H9 (cell line): ENCODE measurements around the gene CPLX4. TPM values are rescaled to one million over a fixed set of nuclear protein-coding genes. Genes with fewer than 3 reads are reported as not detected.

Source experiments
- DNase-seq: peaks from one replicate; pipeline ENCODE4 v3.0.0-alpha.2; 2017
- H2AFZ ChIP-seq: one replicate; pipeline ENCODE4 v1.6.1; 2013; ENCODE audit warnings: mild to moderate bottlenecking, low read length, control low read depth, moderate library complexity
- H2AK5ac ChIP-seq: 2 replicates; pipeline ENCODE4 v1.6.1; 2013; ENCODE audit warnings: low read length, control low read depth, mixed read lengths; ENCODE audit not compliant: insufficient read length
- H2BK120ac ChIP-seq: one replicate; pipeline ENCODE4 v1.6.1; 2013; ENCODE audit warnings: low read depth, mild to moderate bottlenecking, low read length, control low read depth, inconsistent platforms; ENCODE audit not compliant: poor library complexity, severe bottlenecking
- H2BK12ac ChIP-seq: 2 replicates; pipeline ENCODE4 v1.6.1; 2013; ENCODE audit warnings: low read length, control low read depth, mixed read lengths, low read depth; ENCODE audit not compliant: insufficient read length
- H2BK15ac ChIP-seq: 2 replicates; pipeline ENCODE4 v1.6.1; 2013; ENCODE audit warnings: low read depth, low read length, control low read depth
- H2BK20ac ChIP-seq: one replicate; pipeline ENCODE4 v1.6.1; 2013; ENCODE audit warnings: low read depth, mild to moderate bottlenecking, low read length, control low read depth, inconsistent platforms; ENCODE audit not compliant: poor library complexity, severe bottlenecking
- H2BK5ac ChIP-seq: 2 replicates; pipeline ENCODE4 v1.6.1; 2013; ENCODE audit warnings: low read length, control low read depth, mixed read lengths; ENCODE audit not compliant: insufficient read length
- H3K14ac ChIP-seq: 2 replicates; pipeline ENCODE4 v1.6.1; 2013; ENCODE audit warnings: low read length, control low read depth; ENCODE audit not compliant: insufficient read depth
- H3K18ac ChIP-seq: 2 replicates; pipeline ENCODE4 v1.6.1; 2013; ENCODE audit warnings: low read depth, mild to moderate bottlenecking, mixed read lengths, low read length, control low read depth; ENCODE audit not compliant: insufficient read length
- H3K23ac ChIP-seq: 2 replicates; pipeline ENCODE4 v1.6.1; 2013; ENCODE audit warnings: low read length, control low read depth, mixed read lengths, low read depth; ENCODE audit not compliant: insufficient read length
- H3K23me2 ChIP-seq: 2 replicates; pipeline ENCODE4 v1.6.1; 2013; ENCODE audit warnings: low read depth, mild to moderate bottlenecking, mixed read lengths, low read length, control low read depth; ENCODE audit not compliant: insufficient read length, poor library complexity, severe bottlenecking
- H3K27ac ChIP-seq: 2 replicates; pipeline ENCODE4 v1.5.1; 2013; ENCODE audit warnings: low read length, control low read depth, mixed read lengths, low read depth; ENCODE audit not compliant: insufficient read length
- H3K27me3 ChIP-seq: 2 replicates; pipeline ENCODE4 v1.6.1; 2013; ENCODE audit warnings: low read length, control low read depth, inconsistent platforms; ENCODE audit not compliant: insufficient read depth
- H3K4ac ChIP-seq: 2 replicates; pipeline ENCODE4 v1.6.1; 2013; ENCODE audit warnings: low read depth, mild to moderate bottlenecking, control low read depth, inconsistent platforms, low read length, moderate library complexity
- H3K4me1 ChIP-seq: 2 replicates; pipeline ENCODE4 v1.6.1; 2013; ENCODE audit warnings: low read length, control low read depth, inconsistent platforms; ENCODE audit not compliant: insufficient read depth
- H3K4me2 ChIP-seq: 2 replicates; pipeline ENCODE4 v1.6.1; 2013; ENCODE audit warnings: low read length, control low read depth, mixed read lengths; ENCODE audit not compliant: insufficient read length, insufficient read depth
- H3K56ac ChIP-seq: 2 replicates; pipeline ENCODE4 v1.6.1; 2013; ENCODE audit warnings: low read depth, mild to moderate bottlenecking, mixed read lengths, low read length, control low read depth; ENCODE audit not compliant: insufficient read length
- H3K79me1 ChIP-seq: 2 replicates; pipeline ENCODE4 v1.6.1; 2013; ENCODE audit warnings: low read depth, mild to moderate bottlenecking, moderate library complexity, low read length, control low read depth, inconsistent platforms; ENCODE audit not compliant: insufficient read depth, poor library complexity, severe bottlenecking
- H3K79me2 ChIP-seq: 2 replicates; pipeline ENCODE4 v1.6.1; 2013; ENCODE audit warnings: low read length, control low read depth, inconsistent platforms; ENCODE audit not compliant: insufficient read depth
- H3K9ac ChIP-seq: 2 replicates; pipeline ENCODE4 v1.6.1; 2013; ENCODE audit warnings: low read length, control low read depth, mixed read lengths; ENCODE audit not compliant: insufficient read length; ENCODE audit errors: extremely low read depth
- H3K9me3 ChIP-seq: one replicate; pipeline ENCODE4 v1.6.1; 2013; ENCODE audit warnings: low read depth, low read length, inconsistent platforms; ENCODE audit not compliant: control insufficient read depth
- H3T11ph ChIP-seq: one replicate; pipeline ENCODE4 v1.6.1; 2013; ENCODE audit warnings: mild to moderate bottlenecking, low read length, control low read depth, inconsistent platforms
- H4K20me1 ChIP-seq: one replicate; pipeline ENCODE4 v1.6.1; 2013; ENCODE audit not compliant: control insufficient read depth, insufficient read length, insufficient read depth
- H4K5ac ChIP-seq: 2 replicates; pipeline ENCODE4 v1.6.1; 2013; ENCODE audit warnings: low read depth, mild to moderate bottlenecking, mixed read lengths, low read length, control low read depth; ENCODE audit not compliant: insufficient read length
- H4K8ac ChIP-seq: replicated peaks from 2 replicates; pipeline ENCODE4 v1.6.1; 2013; ENCODE audit warnings: low read length, control low read depth, mixed read lengths, low read depth; ENCODE audit not compliant: insufficient read length
- H4K91ac ChIP-seq: 2 replicates; pipeline ENCODE4 v1.6.1; 2013; ENCODE audit warnings: low read depth, mild to moderate bottlenecking, moderate library complexity, mixed read lengths, low read length, control low read depth; ENCODE audit not compliant: insufficient read length
- H3K27ac Mint-ChIP-seq, 3 experiments: 2 replicates in 2 of 3; 3 replicates in 1 of 3; pipeline ENCODE4 v1.8.0; 2020 to 2021; ENCODE audit warnings: mixed read lengths in 3 of 3, mild to moderate bottlenecking in 1 of 3, moderate library complexity in 1 of 3
- H3K27me3 Mint-ChIP-seq: 2 replicates; pipeline ENCODE4 v1.8.0; 2021; ENCODE audit warnings: low read depth, mild to moderate bottlenecking, moderate library complexity, mixed read lengths
- H3K36me3 Mint-ChIP-seq, 3 experiments: 2 replicates in 2 of 3; 3 replicates in 1 of 3; pipeline ENCODE4 v1.8.0; 2020 to 2021; ENCODE audit warnings: low read depth in 3 of 3, mixed read lengths in 3 of 3; ENCODE audit not compliant: insufficient read depth in 1 of 3
- H3K4me1 Mint-ChIP-seq, 2 experiments: 2 replicates each; pipeline ENCODE4 v1.8.0; 2020; ENCODE audit warnings: mixed read lengths in 2 of 2
- H3K4me3 Mint-ChIP-seq, 2 experiments: 2 replicates in 1 of 2; 3 replicates in 1 of 2; pipeline ENCODE4 v1.8.0; 2020 to 2021; ENCODE audit warnings: mild to moderate bottlenecking in 2 of 2, mixed read lengths in 2 of 2, moderate library complexity in 1 of 2
- H3K9me3 Mint-ChIP-seq, 2 experiments: 2 replicates in 1 of 2; 3 replicates in 1 of 2; pipeline ENCODE4 v1.8.0; 2020; ENCODE audit warnings: mild to moderate bottlenecking in 2 of 2, mixed read lengths in 2 of 2, moderate library complexity in 1 of 2
- WGBS: extraction: QIAGEN DNeasy Blood & Tissue Kit; methylation state at CpG from one replicate; pipeline ENCODE4 v1.1.7; 2013; ENCODE audit warnings: missing lambda C conversion rate, low lambda C conversion rate, mixed read lengths; ENCODE audit not compliant: insufficient read length; ENCODE audit errors: extremely low coverage; 5-methylcytosine and 5-hydroxymethylcytosine counted together
- total RNA-seq: library from RNA; stranded (reverse); gene quantifications from 2 replicates; pipeline ENCODE4 v1.2.1, GENCODE V29; 2021
- TF ChIP-seq, protein P1 (sequence below): fragments of 200-600 bp; sonication (generic); conservative IDR thresholded peaks from 3 replicates; pipeline ENCODE4 v1.8.0; 2021; ENCODE audit warnings: antibody characterized with exemption, mild to moderate bottlenecking

The CPLX4 gene
- total RNA-seq, 1 experiment from 2014 or later: not detected

DNA sequence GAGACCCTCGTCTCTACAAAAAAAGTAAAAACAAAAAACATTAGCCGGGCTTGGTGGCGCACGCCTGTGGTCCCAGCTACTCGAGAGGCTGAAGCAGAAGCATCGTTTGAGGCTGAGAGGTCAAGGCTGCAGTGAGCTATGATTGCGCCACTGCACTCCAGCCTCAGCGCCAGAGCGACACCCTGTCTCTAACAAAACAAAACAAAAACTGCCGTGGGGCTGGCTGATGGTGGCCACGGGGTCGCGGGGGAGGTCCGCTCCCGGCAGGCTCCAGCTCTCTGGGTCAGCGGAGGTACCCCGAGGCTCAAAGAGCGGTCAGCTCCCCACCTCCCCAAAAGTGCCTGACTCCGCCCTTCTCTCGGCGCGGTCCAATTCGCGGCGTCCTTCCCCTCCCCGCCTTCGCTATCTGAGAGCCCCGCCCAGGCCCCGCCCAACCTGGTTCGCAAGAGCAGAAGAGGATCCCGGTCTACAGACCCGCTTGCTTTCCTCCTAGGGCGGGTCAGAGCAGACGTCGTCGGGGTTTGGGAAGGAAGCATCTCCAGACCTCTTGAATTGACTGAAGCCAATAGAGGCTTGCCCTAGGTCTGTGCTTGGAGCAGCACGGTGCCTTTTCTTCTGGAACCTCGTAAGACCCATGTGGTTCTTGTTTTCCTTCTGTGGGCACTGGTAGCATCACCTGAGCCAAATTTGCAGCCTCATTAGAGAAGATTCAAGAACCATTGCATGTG is 53.0 kb downstream of the CPLX4 start:
- no peak overlapping the region for H3K18ac ChIP-seq
- no peaks in the 10 kb centered on the region for H3K79me2 ChIP-seq
- no peak overlapping the region for H3K4ac ChIP-seq
- peaks cover 4% of the 10 kb centered on the region; the same call in 1 of the 2 replicates for H3K4me1 ChIP-seq
- Mint-ChIP-seq H3K27ac (no peak overlapping the region), H3K4me3 (peak overlapping the region; percentile 54 to 77), H3K9me3 (peaks cover 0 to 3% of the 10 kb centered on the region in 2 experiments; a peak in 3 of 5 replicates), H3K27me3 (peaks cover 98% of the 10 kb centered on the region), H3K36me3 (no peaks in the 10 kb centered on the region; a peak in 1 of 7 replicates), H3K4me1 (peaks cover 25 to 30% of the 10 kb centered on the region in 2 experiments)
- H2BK120ac ChIP-seq: no peak overlapping the region
- no peak overlapping the region for H2AK5ac ChIP-seq
- H2BK15ac ChIP-seq: no peak overlapping the region
- TF ChIP-seq, protein P1, sequence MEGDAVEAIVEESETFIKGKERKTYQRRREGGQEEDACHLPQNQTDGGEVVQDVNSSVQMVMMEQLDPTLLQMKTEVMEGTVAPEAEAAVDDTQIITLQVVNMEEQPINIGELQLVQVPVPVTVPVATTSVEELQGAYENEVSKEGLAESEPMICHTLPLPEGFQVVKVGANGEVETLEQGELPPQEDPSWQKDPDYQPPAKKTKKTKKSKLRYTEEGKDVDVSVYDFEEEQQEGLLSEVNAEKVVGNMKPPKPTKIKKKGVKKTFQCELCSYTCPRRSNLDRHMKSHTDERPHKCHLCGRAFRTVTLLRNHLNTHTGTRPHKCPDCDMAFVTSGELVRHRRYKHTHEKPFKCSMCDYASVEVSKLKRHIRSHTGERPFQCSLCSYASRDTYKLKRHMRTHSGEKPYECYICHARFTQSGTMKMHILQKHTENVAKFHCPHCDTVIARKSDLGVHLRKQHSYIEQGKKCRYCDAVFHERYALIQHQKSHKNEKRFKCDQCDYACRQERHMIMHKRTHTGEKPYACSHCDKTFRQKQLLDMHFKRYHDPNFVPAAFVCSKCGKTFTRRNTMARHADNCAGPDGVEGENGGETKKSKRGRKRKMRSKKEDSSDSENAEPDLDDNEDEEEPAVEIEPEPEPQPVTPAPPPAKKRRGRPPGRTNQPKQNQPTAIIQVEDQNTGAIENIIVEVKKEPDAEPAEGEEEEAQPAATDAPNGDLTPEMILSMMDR: no peak
- no peak overlapping the region for H2BK5ac ChIP-seq
- H2AFZ ChIP-seq: no peak overlapping the region
- H4K91ac ChIP-seq: no peak overlapping the region
- DNase-seq: peak; percentile 92
- H3K9ac ChIP-seq: no peak overlapping the region
- H4K20me1 ChIP-seq: no peaks in the 10 kb centered on the region
- no peak overlapping the region for H4K5ac ChIP-seq
- H2BK12ac ChIP-seq: no peak overlapping the region
- H3K23me2 ChIP-seq: peaks cover 14% of the 10 kb centered on the region
- no peak overlapping the region for H2BK20ac ChIP-seq
- H3K14ac ChIP-seq: no peak overlapping the region
- H3K27ac ChIP-seq: no peak overlapping the region
- peaks cover 71% of the 10 kb centered on the region for H3K27me3 ChIP-seq
- H3K56ac ChIP-seq: no peak overlapping the region
- WGBS: no CpG with 5 or more reads among the region's 38 CpGs
- no peaks in the 10 kb centered on the region for H3K79me1 ChIP-seq
- H3K9me3 ChIP-seq: no peaks in the 10 kb centered on the region
- no peak overlapping the region for H4K8ac ChIP-seq
- H3T11ph ChIP-seq: no peak overlapping the region
- no peak overlapping the region for H3K23ac ChIP-seq
- H3K4me2 ChIP-seq: peak overlapping the region; percentile 66
